Fibroblast of pulmonary artery (primary cell): ENCODE data around the gene LCLAT1.

Experiments used
- DNase-seq: peaks from one replicate; pipeline ENCODE4 v3.0.0-alpha.2; 2010; ENCODE audit warnings: low read depth
- H3K4me3 ChIP-seq: replicated peaks from 2 replicates; pipeline ENCODE4 v1.5.1; 2011; ENCODE audit warnings: low read depth, mild to moderate bottlenecking, control low read depth, low read length, moderate library complexity
- CTCF ChIP-seq: IDR thresholded peaks from 2 replicates; pipeline ENCODE4 v1.5.1; 2011; ENCODE audit warnings: mild to moderate bottlenecking, control low read depth, low read length, inconsistent platforms; ENCODE audit errors: missing control alignments

The LCLAT1 gene

DNA sequence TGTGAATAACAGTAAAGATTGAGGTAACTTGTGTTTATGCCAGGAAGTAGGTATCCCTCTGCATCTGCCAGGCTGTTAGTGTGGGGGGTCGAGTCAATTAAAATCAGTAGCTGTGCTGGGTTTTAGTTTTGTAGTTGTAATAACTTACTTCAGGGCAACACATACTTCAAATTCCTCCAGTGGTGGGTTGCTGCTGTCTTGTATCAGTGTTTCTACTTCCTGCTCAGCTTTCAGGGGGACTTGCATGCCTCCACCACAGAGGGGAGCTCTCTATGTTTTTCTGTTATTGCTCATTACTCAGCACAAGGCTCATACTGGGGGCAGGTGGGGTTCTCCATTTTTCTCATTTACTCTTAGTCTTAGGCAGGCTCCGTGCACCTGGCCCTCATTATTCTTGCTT lies 223.4 kb downstream of the LCLAT1 start:
- no peak for DNase-seq
- TF ChIP-seq CTCF, result no peak
- H3K4me3 ChIP-seq, result no peak overlapping the region

GRCh38 chr2:30673127-30673526 lies 226.1 kb downstream of the LCLAT1 start:
- no peak overlapping the region for H3K4me3 ChIP-seq
- TF ChIP-seq CTCF, result no peak
- no peak for DNase-seq

DNA sequence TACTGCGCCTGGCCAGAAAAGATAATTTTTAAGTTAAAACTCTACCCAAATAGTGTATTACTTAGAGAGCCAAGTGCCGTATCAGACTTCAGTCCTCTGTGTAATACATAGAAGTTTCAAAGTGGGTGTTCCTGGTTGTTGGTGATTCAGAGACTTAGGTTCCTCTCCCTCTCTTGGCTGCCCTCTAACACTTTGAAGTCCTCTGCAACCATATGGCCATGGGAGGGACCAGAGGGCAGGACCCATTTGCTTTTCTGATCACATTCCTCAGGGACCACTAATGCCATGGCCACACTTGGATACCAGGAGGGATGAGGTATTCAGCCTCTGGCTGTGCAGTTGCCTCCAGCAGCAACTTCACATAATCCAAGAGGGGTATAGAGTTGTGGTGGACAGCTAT lies 228.7 kb downstream of the LCLAT1 start:
- TF ChIP-seq CTCF, result no peak
- no peak for DNase-seq
- H3K4me3 ChIP-seq, result no peak overlapping the region

DNA sequence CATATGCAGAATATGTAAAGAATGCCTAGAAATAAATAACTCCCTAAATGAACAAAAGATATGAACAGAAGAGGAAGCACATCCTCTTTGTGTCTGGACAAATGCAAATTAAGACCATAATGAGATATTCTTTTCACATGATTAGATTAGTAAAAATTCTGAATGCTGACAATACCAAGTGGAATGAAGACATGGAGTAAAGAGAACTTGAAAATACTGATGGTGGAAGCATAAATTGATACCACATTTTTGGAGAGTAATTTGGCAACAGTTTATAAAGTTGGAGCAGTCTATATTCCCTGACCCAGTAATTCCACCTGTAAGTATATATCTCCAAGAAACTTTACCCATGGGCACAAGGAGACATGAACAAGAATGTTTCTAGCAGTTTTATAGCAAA lies 230.2 kb downstream of the LCLAT1 start:
- H3K4me3 ChIP-seq, result no peak overlapping the region
- TF ChIP-seq CTCF, result no peak
- no peak for DNase-seq

- TF ChIP-seq CTCF, result no peak
- no peak for DNase-seq
- H3K4me3 ChIP-seq, result no peak overlapping the region
Measured at GRCh38 chr2:30677861-30678385, 230.9 kb downstream of the LCLAT1 start.

GRCh38 chr2:30678410-30679137 lies 231.5 kb downstream of the LCLAT1 start:
- H3K4me3 ChIP-seq, result no peak overlapping the region
- no peak for DNase-seq
- no peak for TF ChIP-seq CTCF
